Measurements from ENCODE around the gene CLSTN2. TPM values are rescaled to one million over a fixed set of nuclear protein-coding genes. Genes with fewer than 3 reads are reported as not detected.

Gene CLSTN2
- total RNA-seq, 1 donor from 2014 or later, result 80.9 TPM

DNA sequence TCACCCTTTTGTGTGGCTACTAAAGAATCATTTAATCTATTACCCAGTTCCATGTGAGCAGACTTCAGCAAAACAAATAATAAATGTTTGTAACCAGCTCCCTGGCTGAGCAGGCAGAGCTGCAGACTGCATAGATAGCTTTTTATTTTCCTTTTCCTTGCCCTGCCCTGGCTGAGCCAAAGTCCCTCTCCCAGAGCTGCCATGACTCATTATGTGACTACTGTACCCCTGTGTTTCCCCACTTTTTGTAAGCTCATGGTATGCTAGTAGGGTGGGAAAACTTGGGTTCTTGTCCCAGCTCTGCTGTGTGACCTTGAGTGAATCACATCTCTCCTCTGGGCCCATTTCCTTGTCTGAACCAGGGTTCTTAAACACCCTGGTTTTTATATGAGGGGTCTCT is 127.5 kb downstream of the CLSTN2 start:
- Mint-ChIP-seq H3K4me3 (ENCODE audit: unreplicated experiment) (no peak overlapping the region), H3K9me3 (ENCODE audit: unreplicated experiment) (no peaks in the 10 kb centered on the region), H3K36me3 (ENCODE audit: low read depth, unreplicated experiment) (peaks cover 6% of the 10 kb centered on the region), H3K27ac (ENCODE audit: unreplicated experiment) (no peak overlapping the region), H3K4me1 (ENCODE audit: low read depth, unreplicated experiment) (peaks cover 37% of the 10 kb centered on the region), H3K27me3 (ENCODE audit: low read depth, unreplicated experiment) (peaks cover 1% of the 10 kb centered on the region)
- Histone ChIP-seq H3K27me3 (ENCODE audit: insufficient read depth, low read length) (no peaks in the 10 kb centered on the region), H3K9me3 (ENCODE audit: insufficient read depth, low read depth, low read length) (no peaks in the 10 kb centered on the region), H3K36me3 (ENCODE audit: insufficient read depth, low read length) (no peaks in the 10 kb centered on the region), H3K4me3 (ENCODE audit: insufficient read depth, low read depth, low read length) (no peak overlapping the region), H3K9ac (ENCODE audit: low read length) (no peak overlapping the region), H3K4me1 (ENCODE audit: insufficient read depth, low read length) (no peaks in the 10 kb centered on the region), H3K4me2 (ENCODE audit: low read length) (no peak overlapping the region), H3K27ac (ENCODE audit: low read depth, low read length) (no peak overlapping the region), H3K79me2 (ENCODE audit: insufficient read depth, low read length) (no peaks in the 10 kb centered on the region), H2AFZ (ENCODE audit: low read depth, low read length) (no peak overlapping the region), H4K20me1 (ENCODE audit: insufficient read depth, low read length) (peaks cover 3% of the 10 kb centered on the region)
- TF ChIP-seq EZH2 (IDR thresholded peaks at IDR 0.05; ENCODE audit: insufficient read depth, low read length) (no peak), CTCF (IDR thresholded peaks at IDR 0.05; ENCODE audit: insufficient read depth, low read depth, low read length) (no peak)
- FAIRE-seq (no peak), DNase-seq (ENCODE audit: low read depth) (no peak)

DNA sequence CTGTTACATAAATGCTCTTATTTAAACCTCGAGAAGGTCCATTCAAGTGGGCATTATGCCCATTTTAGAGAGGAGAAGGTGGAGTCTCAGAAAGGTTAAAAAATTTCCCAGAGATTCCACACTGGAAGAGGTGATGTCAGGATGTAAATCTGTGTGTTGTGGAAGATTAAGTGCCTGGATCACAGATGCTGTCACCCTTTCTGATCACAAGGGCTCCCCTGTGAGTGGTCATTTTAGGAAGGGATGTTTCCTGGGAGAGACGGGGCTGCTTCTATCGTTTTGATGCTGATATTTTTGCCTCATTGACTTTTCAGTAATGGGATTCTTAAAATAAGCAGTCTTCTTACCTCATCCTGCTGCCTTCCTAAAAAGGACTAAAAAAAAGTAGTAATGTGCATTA is 132.5 kb downstream of the CLSTN2 start:
- Histone ChIP-seq H4K20me1 (ENCODE audit: insufficient read depth, low read length) (peaks cover 3% of the 10 kb centered on the region), H2AFZ (ENCODE audit: low read depth, low read length) (no peak overlapping the region), H3K9me3 (ENCODE audit: insufficient read depth, low read depth, low read length) (no peaks in the 10 kb centered on the region), H3K27ac (ENCODE audit: low read depth, low read length) (no peak overlapping the region), H3K36me3 (ENCODE audit: insufficient read depth, low read length) (no peaks in the 10 kb centered on the region), H3K9ac (ENCODE audit: low read length) (no peak overlapping the region), H3K4me1 (ENCODE audit: insufficient read depth, low read length) (no peaks in the 10 kb centered on the region), H3K79me2 (ENCODE audit: insufficient read depth, low read length) (no peaks in the 10 kb centered on the region), H3K4me3 (ENCODE audit: insufficient read depth, low read depth, low read length) (no peak overlapping the region), H3K27me3 (ENCODE audit: insufficient read depth, low read length) (no peaks in the 10 kb centered on the region), H3K4me2 (ENCODE audit: low read length) (no peak overlapping the region)
- no peak overlapping the region for H3K4me3 Mint-ChIP-seq (ENCODE audit: unreplicated experiment)
- FAIRE-seq, result no peak
- no peaks in the 10 kb centered on the region for H3K36me3 Mint-ChIP-seq (ENCODE audit: low read depth, unreplicated experiment)
- H3K27me3 Mint-ChIP-seq (ENCODE audit: low read depth, unreplicated experiment), result no peaks in the 10 kb centered on the region
- DNase-seq (ENCODE audit: low read depth), result no peak
- peak overlapping the region; percentile 53 for H3K27ac Mint-ChIP-seq (ENCODE audit: unreplicated experiment)
- TF ChIP-seq EZH2 (IDR thresholded peaks at IDR 0.05; ENCODE audit: insufficient read depth, low read length) (no peak), CTCF (IDR thresholded peaks at IDR 0.05; ENCODE audit: insufficient read depth, low read depth, low read length) (no peak)
- H3K9me3 Mint-ChIP-seq (ENCODE audit: unreplicated experiment), result no peaks in the 10 kb centered on the region
- peaks cover 29% of the 10 kb centered on the region for H3K4me1 Mint-ChIP-seq (ENCODE audit: low read depth, unreplicated experiment)

- no peak for FAIRE-seq
- no peak overlapping the region for H3K27ac ChIP-seq (ENCODE audit: low read depth, low read length)
- no peak for TF ChIP-seq CTCF (IDR thresholded peaks at IDR 0.05; ENCODE audit: insufficient read depth, low read depth, low read length)
- no peak for TF ChIP-seq EZH2 (IDR thresholded peaks at IDR 0.05; ENCODE audit: insufficient read depth, low read length)
Measured at GRCh38 chr3:140068494-140069017, 133.6 kb downstream of the CLSTN2 start.

More at GRCh38 chr3:140068494-140069017, 133.6 kb downstream of the CLSTN2 start:
- no peaks in the 10 kb centered on the region for H3K36me3 ChIP-seq (ENCODE audit: insufficient read depth, low read length)
- H3K4me1 Mint-ChIP-seq (ENCODE audit: low read depth, unreplicated experiment), result peaks cover 27% of the 10 kb centered on the region
- no peak overlapping the region for H3K27ac Mint-ChIP-seq (ENCODE audit: unreplicated experiment)
- H3K4me1 ChIP-seq (ENCODE audit: insufficient read depth, low read length), result no peaks in the 10 kb centered on the region
- H3K4me2 ChIP-seq (ENCODE audit: low read length), result no peak overlapping the region
- H3K27me3 ChIP-seq (ENCODE audit: insufficient read depth, low read length), result no peaks in the 10 kb centered on the region
- no peaks in the 10 kb centered on the region for H3K9me3 Mint-ChIP-seq (ENCODE audit: unreplicated experiment)
- no peak overlapping the region for H3K4me3 Mint-ChIP-seq (ENCODE audit: unreplicated experiment)
- H3K36me3 Mint-ChIP-seq (ENCODE audit: low read depth, unreplicated experiment), result no peaks in the 10 kb centered on the region
- no peak overlapping the region for H3K4me3 ChIP-seq (ENCODE audit: insufficient read depth, low read depth, low read length)
- H4K20me1 ChIP-seq (ENCODE audit: insufficient read depth, low read length), result peaks cover 3% of the 10 kb centered on the region
- no peaks in the 10 kb centered on the region for H3K9me3 ChIP-seq (ENCODE audit: insufficient read depth, low read depth, low read length)
- no peak overlapping the region for H3K9ac ChIP-seq (ENCODE audit: low read length)
- no peak for DNase-seq (ENCODE audit: low read depth)
- H3K27me3 Mint-ChIP-seq (ENCODE audit: low read depth, unreplicated experiment), result no peaks in the 10 kb centered on the region
- no peak overlapping the region for H2AFZ ChIP-seq (ENCODE audit: low read depth, low read length)
- no peaks in the 10 kb centered on the region for H3K79me2 ChIP-seq (ENCODE audit: insufficient read depth, low read length)
